Parathyroid adenoma (tissue), 2 donors: ENCODE results near the gene RBFOX1.

Source experiments
- H2AFZ ChIP-seq: fragments of 300-600 bp; sonication (generic); one replicate; pipeline ENCODE4 v1.7.0; 2017; ENCODE audit warnings: antibody characterized with exemption, mild to moderate bottlenecking
- H3K27ac ChIP-seq: fragments of 300-600 bp; sonication (generic); one replicate; pipeline ENCODE4 v1.7.0; 2017
- H3K27me3 ChIP-seq: fragments of 300-600 bp; sonication (generic); one replicate; pipeline ENCODE4 v1.7.0; 2017; ENCODE audit warnings: low read length; ENCODE audit not compliant: control insufficient read depth, insufficient read depth
- H3K36me3 ChIP-seq: fragments of 300-600 bp; sonication (generic); one replicate; pipeline ENCODE4 v1.7.0; 2017; ENCODE audit warnings: low read length; ENCODE audit not compliant: control insufficient read depth, insufficient read depth
- H3K4me1 ChIP-seq: fragments of 300-600 bp; sonication (generic); one replicate; pipeline ENCODE4 v1.7.0; 2017; ENCODE audit warnings: control low read depth
- H3K4me2 ChIP-seq: fragments of 300-600 bp; sonication (generic); one replicate; pipeline ENCODE4 v1.7.0; 2017; ENCODE audit warnings: low read length
- H3K4me3 ChIP-seq: fragments of 300-600 bp; sonication (generic); one replicate; pipeline ENCODE4 v1.7.0; 2017; ENCODE audit warnings: low read depth, low read length
- H3K79me2 ChIP-seq: fragments of 300-600 bp; sonication (generic); one replicate; pipeline ENCODE4 v1.7.0; 2017; ENCODE audit warnings: control low read depth
- H3K9ac ChIP-seq: fragments of 300-600 bp; sonication (generic); one replicate; pipeline ENCODE4 v1.7.0; 2017; ENCODE audit warnings: mild to moderate bottlenecking
- H3K9me3 ChIP-seq: fragments of 300-600 bp; sonication (generic); one replicate; pipeline ENCODE4 v1.7.0; 2017; ENCODE audit warnings: low read length; ENCODE audit not compliant: control insufficient read depth
- CTCF ChIP-seq: fragments of 300-600 bp; sonication (generic); IDR thresholded peaks from one replicate; pipeline ENCODE4 v1.7.0; 2017; ENCODE audit warnings: antibody characterized with exemption, mild to moderate bottlenecking
- donor health status: primary hyperparathyroidism.

Gene RBFOX1

GRCh38 chr16:7503666-7504065 is 171.0 kb downstream of the RBFOX1 start:
- no peak overlapping the region for H3K27ac ChIP-seq
- no peaks in the 10 kb centered on the region for H3K27me3 ChIP-seq
- no peaks in the 10 kb centered on the region for H3K9me3 ChIP-seq
- no peak for TF ChIP-seq CTCF
- no peak overlapping the region for H3K4me3 ChIP-seq
- no peak overlapping the region for H3K4me2 ChIP-seq
- H2AFZ ChIP-seq = no peak overlapping the region
- H3K36me3 ChIP-seq = no peaks in the 10 kb centered on the region
- H3K9ac ChIP-seq = no peak overlapping the region
- H3K4me1 ChIP-seq = no peaks in the 10 kb centered on the region
- no peaks in the 10 kb centered on the region for H3K79me2 ChIP-seq

GRCh38 chr16:7504844-7505243 is 172.2 kb downstream of the RBFOX1 start:
- Histone ChIP-seq H3K4me3 (no peak overlapping the region), H3K9ac (no peak overlapping the region), H3K4me2 (no peak overlapping the region), H3K27ac (no peak overlapping the region), H3K36me3 (no peaks in the 10 kb centered on the region), H3K9me3 (no peaks in the 10 kb centered on the region), H3K4me1 (no peaks in the 10 kb centered on the region), H2AFZ (no peak overlapping the region), H3K79me2 (no peaks in the 10 kb centered on the region), H3K27me3 (no peaks in the 10 kb centered on the region)
- TF ChIP-seq CTCF = no peak

- Histone ChIP-seq H3K27ac (no peak overlapping the region), H3K27me3 (no peaks in the 10 kb centered on the region), H3K4me3 (no peak overlapping the region), H2AFZ (no peak overlapping the region), H3K4me2 (no peak overlapping the region), H3K9me3 (no peaks in the 10 kb centered on the region), H3K36me3 (no peaks in the 10 kb centered on the region), H3K9ac (no peak overlapping the region), H3K79me2 (no peaks in the 10 kb centered on the region), H3K4me1 (no peaks in the 10 kb centered on the region)
- TF ChIP-seq CTCF = no peak
Observed at GRCh38 chr16:7505495-7505894, 172.8 kb downstream of the RBFOX1 start.

GRCh38 chr16:7506363-7506762 is 173.7 kb downstream of the RBFOX1 start:
- no peak overlapping the region for H3K4me2 ChIP-seq
- no peak overlapping the region for H2AFZ ChIP-seq
- no peak for TF ChIP-seq CTCF
- no peaks in the 10 kb centered on the region for H3K36me3 ChIP-seq
- no peaks in the 10 kb centered on the region for H3K9me3 ChIP-seq
- H3K79me2 ChIP-seq = no peaks in the 10 kb centered on the region
- no peak overlapping the region for H3K4me3 ChIP-seq
- no peaks in the 10 kb centered on the region for H3K4me1 ChIP-seq
- H3K27ac ChIP-seq = no peak overlapping the region
- H3K9ac ChIP-seq = no peak overlapping the region
- H3K27me3 ChIP-seq = no peaks in the 10 kb centered on the region

- H3K9me3 ChIP-seq = no peaks in the 10 kb centered on the region
- H3K9ac ChIP-seq = no peak overlapping the region
- no peaks in the 10 kb centered on the region for H3K36me3 ChIP-seq
- H3K4me1 ChIP-seq = no peaks in the 10 kb centered on the region
- H3K27me3 ChIP-seq = no peaks in the 10 kb centered on the region
- no peaks in the 10 kb centered on the region for H3K79me2 ChIP-seq
- H3K27ac ChIP-seq = no peak overlapping the region
- no peak overlapping the region for H2AFZ ChIP-seq
- H3K4me3 ChIP-seq = no peak overlapping the region
- H3K4me2 ChIP-seq = no peak overlapping the region
- TF ChIP-seq CTCF = no peak
Observed at GRCh38 chr16:7508656-7509055, 176.0 kb downstream of the RBFOX1 start.
